Activated T-helper 9 cell treated with anti-CD3 and anti-CD28 coated beads, Interleukin-2, amount 50 U/mL, for 16 hours (primary cell): ENCODE measurements around the gene CMIP.

Experiments
- DNase-seq: peaks from one replicate; pipeline ENCODE4 v3.0.0-alpha.2; 2020; ENCODE audit warnings: low read depth

Gene CMIP

GRCh38 chr16:81703177-81704155 is 258.9 kb downstream of the CMIP start:
- DNase-seq: no peak

GRCh38 chr16:81705261-81705660 is 260.7 kb downstream of the CMIP start:
- no peak for DNase-seq

- no peak for DNase-seq
Observed at GRCh38 chr16:81706327-81707295, 262.0 kb downstream of the CMIP start.

- DNase-seq: no peak
Observed at GRCh38 chr16:81707411-81708265, 263.0 kb downstream of the CMIP start.

- no peak for DNase-seq
Observed at GRCh38 chr16:81708266-81709015, 263.8 kb downstream of the CMIP start.

GRCh38 chr16:81709016-81709900 is 264.6 kb downstream of the CMIP start:
- DNase-seq: no peak

GRCh38 chr16:81710044-81710443 is 265.4 kb downstream of the CMIP start:
- no peak for DNase-seq

GRCh38 chr16:81710596-81710995 is 266.0 kb downstream of the CMIP start:
- no peak for DNase-seq

GRCh38 chr16:81711657-81712319 is 267.2 kb downstream of the CMIP start:
- no peak for DNase-seq

GRCh38 chr16:81712681-81713080 is 268.1 kb downstream of the CMIP start:
- DNase-seq: no peak

- no peak for DNase-seq
Observed at GRCh38 chr16:81713295-81713772, 268.7 kb downstream of the CMIP start.

GRCh38 chr16:81713796-81714195 is 269.2 kb downstream of the CMIP start:
- no peak for DNase-seq

GRCh38 chr16:81714583-81714982 is 270.0 kb downstream of the CMIP start:
- DNase-seq: no peak

GRCh38 chr16:81715358-81716196 is 271.0 kb downstream of the CMIP start:
- no peak for DNase-seq

- no peak for DNase-seq
Observed at GRCh38 chr16:81716478-81717225, 272.0 kb downstream of the CMIP start.

GRCh38 chr16:81717662-81718189 is 273.1 kb downstream of the CMIP start:
- DNase-seq: no peak

GRCh38 chr16:81718637-81719036 is 274.0 kb downstream of the CMIP start:
- DNase-seq: no peak
